ENCODE results near the gene ADCY7. TPM values are rescaled to one million over a fixed set of nuclear protein-coding genes. Genes with fewer than 3 reads are reported as not detected.

Gene ADCY7
- total RNA-seq, 1 donor from 2014 or later: 11.7 TPM

DNA sequence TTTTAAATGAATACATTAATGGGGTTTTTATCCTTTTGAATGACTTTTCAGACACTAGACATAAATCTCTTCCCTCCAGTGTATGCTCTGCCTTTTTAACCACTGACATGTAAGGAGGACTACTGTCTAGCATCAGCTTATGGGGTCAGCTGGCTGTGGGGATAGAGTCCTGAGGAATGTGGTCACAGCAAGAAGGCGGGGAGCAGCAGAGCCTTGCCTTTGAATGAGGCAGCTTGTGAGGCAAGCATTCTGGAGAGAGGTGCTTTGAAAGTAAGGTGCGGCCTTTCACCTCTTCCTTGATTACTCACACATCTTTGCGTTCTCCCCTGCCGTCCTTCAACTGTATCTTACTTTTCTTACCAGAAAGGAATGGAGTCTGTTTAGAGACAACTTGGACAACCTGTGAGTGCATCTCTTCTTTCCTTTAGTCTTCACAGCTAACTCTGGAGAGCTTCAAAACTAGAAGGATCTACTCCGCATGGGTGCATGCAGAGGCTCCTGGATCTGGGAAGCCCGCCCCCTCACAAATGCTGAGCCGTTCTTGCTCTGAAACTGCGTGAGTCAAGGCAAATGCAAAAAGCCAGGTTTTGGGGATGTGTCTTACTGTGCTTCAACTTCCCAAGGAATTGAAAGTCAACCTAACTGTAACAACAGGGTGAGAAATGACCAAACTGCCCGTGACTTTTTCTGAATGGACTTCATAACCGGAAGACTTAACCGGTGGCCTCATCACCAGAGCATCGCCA lies 49.9 kb downstream of the ADCY7 start:
- DNase-seq (ENCODE audit: missing footprints) (no peak), ATAC-seq (no peak)

DNA sequence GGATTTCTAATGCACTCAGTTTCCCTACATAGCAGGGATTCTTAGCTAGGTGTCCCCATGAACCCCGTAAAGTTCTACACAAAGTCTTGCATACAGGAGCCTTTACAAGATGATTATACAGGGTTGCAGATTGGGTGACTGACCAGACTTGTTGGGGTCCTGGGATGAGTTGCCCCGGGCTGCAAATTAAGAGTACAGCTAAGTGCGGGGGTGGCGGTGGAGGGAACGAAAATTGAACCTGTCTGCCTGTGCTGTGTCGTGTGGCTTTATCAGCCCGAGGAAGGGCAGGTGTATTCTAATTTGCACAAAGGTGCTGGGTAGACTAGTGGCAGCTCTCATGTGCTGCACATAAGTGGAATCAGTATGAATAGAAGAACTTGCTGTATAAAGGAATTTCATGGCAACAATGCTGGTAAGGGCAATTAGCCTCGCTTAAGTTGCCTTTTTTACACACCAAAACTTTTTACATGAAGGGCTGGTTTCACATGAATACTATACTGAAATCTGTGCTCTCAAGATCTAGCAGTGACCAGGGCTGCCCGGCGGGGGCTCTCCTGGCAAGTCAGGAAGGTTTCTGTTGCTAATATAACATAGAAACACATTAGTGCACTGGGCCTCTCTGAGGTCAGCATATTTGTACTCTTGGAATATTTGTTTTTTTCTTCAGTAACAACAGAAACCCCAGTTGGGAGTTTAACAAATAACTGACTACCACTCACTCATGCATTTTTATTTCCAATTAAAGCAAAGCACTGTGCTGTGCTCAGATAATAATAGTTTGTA lies 50.7 kb downstream of the ADCY7 start:
- intact Hi-C loops (cut with DNase I): no loop called here
- ATAC-seq (no peak), DNase-seq (ENCODE audit: missing footprints) (peak; percentile 31)

More for the DNA sequence above, 49.9 kb downstream of the ADCY7 start:
- intact Hi-C loops (cut with DNase I): no loop called here

DNA sequence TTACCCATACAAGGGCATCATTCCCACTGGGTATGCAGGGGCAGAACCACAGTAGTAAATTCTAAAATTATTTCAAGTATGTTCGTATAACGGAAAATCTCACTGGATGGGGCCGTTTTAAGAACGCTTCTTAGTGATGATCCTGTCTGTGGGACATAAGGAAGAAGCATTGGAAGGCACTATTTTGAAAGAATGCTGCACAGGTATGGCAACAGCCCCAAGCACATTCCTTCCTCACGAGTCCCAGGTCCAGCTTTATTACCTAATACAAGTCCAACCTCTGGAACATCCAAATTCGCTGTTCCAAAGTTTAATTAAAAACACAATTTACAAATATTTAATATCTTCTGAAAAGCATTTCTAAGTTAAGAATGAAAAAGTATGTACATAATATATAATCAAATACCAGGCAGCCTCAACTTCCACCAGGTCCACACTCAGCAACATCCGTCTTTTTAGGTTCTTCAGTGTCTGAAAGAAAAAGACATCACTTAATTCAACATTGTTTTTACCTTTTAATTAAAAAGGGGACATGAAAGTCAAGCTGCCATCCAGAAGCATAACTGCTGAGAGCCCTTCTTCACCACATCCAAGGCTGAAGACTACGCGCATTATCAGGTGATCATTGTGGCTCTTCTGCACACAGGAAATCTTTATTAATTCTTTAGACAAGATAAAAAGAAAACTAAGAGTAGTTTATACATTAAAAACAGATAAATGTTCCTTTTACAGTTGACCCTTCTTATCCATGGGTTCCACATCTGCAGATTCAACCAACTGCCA lies 52.6 kb downstream of the ADCY7 start:
- no peak for DNase-seq (ENCODE audit: missing footprints)
- intact Hi-C loops (cut with DNase I): no loop called here
- no peak for ATAC-seq

DNA sequence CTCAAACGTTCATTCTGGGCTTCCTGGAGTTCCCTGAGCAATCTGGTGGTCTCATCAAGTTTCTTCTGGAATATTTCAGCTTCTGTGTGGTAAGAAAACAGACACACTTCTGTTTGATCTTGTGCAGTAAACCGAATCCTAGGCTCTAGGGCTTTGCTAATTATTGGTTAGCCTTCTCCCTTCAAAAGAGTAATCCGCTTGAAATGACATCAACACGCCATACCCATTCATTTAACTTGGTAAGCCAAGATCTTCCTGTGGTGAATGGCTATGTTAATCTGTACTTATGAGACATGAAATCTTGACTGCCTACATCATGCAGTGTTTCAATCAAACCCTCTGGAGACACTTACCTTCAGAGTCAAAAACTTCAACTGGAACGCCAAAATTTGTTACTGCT lies 54.0 kb downstream of the ADCY7 start:
- DNase-seq (ENCODE audit: missing footprints) (no peak), ATAC-seq (no peak)
- intact Hi-C loops (cut with DNase I): no loop called here

DNA sequence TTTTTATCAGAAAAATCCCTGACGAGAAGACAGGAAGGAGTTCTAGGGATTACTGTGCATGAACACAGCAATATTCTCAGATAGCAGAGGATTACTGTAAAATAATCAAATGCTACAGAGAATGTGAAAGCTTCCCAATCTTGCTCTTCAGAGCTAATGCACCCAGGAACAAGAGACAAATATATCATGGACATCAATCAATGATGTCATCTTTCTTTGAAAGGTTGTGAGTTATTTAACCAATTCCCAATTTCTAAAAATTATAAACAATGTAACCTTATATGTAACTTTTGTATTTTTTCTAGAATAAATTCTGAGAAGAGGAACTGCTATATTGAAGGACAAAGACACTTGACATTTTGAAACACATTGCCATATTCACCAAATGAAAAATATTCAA lies 56.0 kb downstream of the ADCY7 start:
- intact Hi-C loops (cut with DNase I): no loop called here
- ATAC-seq (no peak), DNase-seq (ENCODE audit: missing footprints) (no peak)

DNA sequence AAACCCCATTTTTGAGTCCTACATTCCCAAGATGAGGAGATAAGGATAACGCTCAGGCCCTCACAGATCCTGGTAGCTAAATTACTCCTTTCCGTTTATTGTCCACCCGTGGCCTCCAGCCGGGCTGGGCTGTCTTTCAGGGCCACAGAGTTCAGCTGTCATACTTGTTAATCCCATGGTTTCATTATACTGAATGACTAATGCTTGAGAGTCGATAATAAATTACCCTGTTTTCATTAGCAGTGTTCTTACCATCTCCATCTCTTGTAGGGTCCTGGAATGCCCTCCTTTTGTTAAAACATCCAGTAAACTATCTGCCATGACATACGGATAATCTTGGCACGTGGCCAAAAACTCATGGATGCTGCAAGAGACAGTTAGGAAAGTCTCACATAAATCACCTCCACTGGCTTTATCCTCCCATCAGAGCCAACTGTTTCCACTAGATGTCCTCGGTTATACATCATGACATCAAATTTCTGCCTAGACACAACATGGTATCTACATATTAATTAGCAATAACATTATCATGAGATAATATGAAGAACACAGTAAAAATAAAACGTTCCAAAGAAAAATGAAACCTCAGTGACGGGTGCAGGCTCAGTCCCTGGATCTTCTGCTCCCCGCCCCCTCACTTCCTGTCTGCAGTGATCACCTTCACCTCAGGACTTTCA lies 57.1 kb downstream of the ADCY7 start:
- intact Hi-C loops (cut with DNase I): no loop called here
- ATAC-seq (no peak), DNase-seq (ENCODE audit: missing footprints) (peak; percentile 30)

DNA sequence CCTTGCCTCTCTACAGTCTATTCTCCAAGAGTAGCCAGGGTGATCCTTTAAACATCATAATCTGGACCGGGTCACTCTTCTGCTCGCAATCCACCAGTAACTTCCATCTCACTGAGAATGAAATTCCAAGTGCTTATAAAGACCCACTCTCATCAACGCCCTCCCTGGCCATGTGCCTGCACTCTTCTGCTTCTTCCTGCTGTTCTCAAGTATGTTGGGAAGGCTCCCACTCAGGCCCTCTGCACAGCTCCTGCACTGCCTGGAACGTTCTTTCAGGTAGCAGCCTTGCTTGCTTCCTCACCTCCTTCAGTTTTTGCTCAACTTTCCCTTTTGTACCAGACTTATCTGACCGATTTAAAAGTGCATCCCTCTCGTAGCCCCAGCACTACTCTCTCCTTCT lies 58.0 kb downstream of the ADCY7 start:
- intact Hi-C loops (cut with DNase I): no loop called here
- DNase-seq (ENCODE audit: missing footprints) (no peak), ATAC-seq (no peak)

DNA sequence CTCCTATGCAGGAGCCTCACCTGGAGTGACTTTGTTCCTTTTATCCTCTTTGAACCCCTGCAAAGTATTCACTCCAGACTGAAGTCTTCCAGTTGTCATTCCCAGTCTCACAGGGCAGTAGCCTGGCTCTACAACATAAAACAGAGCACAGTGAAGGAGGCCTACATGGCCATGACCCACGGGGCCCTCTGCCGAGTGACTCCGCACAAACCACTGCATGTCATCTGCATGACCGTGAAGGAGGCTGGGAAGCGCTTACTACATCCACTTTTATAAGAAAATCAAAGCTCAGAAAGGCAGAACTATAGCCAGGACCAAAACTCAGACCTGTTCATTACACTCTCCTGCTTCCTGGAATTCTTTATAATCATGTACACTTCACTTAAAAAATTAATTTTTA lies 59.9 kb downstream of the ADCY7 start:
- intact Hi-C loops (cut with DNase I): no loop called here
- ATAC-seq (no peak), DNase-seq (ENCODE audit: missing footprints) (no peak)

DNA sequence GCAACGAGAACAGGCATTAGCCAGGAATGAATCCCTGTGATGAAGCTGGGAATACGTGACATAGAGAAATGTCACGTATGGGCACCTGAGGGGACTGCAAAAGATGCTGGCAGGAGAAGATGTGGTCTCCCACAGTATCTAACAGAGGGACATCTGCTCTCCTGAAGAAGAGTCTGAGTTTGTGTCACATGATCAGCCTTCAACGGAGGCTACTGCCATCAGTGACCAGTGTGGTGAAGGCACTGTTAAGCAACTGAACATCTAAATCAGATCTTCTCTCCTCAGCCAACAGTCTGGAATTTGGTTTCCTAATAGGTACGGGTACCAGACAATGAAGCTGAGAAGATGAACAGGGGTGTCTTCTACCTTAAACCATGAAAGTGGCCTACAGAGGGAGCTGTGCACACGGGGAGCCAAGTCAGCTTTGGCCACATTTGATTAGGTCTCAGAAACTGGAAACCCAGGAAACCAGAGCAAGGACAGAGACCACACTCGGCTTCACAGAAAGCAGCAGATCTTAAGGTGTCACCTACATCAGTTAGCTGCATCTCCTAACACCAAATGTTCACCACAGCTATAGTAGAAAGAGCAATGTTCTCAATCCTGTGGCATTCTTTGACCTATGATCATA lies 60.6 kb downstream of the ADCY7 start:
- no peak for ATAC-seq
- intact Hi-C loops (cut with DNase I): no loop called here
- no peak for DNase-seq (ENCODE audit: missing footprints)

DNA sequence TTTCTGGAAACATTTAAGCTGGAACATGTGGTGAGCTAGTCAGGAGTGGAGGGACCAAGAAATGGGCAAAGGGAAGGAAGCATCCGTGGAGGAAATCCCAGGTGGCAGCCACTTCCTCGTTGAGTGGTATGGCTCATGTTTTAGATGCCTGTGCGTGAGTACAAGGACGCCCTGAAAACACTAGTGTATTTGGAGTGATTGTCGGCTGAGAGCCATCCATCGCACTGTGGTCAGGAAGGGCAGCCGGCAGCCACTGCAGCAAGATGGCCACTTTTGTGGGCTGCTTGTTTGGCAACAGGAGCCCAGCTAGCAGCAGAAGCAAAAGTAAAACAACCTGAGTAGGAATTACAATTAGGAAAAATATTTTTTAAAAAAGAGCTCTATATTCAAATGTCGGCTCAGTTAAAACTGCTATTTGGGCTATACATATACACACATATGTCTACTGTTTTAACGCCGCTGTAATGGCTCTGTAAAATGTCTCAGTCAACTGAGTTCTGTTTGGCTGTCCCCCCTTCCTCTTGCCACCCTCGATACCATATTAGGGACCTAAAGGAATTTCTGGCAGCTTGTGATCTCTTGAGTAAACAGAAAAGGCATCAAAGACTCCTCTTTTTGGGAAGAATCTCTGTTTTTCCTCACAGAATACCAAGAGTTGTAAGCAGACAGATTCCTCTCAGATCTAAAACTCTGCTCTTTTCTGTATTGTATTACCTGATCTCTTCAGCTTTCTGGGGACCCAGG lies 63.3 kb downstream of the ADCY7 start:
- DNase-seq (ENCODE audit: missing footprints) (no peak), ATAC-seq (no peak)
- intact Hi-C loops (cut with DNase I): no loop called here

DNA sequence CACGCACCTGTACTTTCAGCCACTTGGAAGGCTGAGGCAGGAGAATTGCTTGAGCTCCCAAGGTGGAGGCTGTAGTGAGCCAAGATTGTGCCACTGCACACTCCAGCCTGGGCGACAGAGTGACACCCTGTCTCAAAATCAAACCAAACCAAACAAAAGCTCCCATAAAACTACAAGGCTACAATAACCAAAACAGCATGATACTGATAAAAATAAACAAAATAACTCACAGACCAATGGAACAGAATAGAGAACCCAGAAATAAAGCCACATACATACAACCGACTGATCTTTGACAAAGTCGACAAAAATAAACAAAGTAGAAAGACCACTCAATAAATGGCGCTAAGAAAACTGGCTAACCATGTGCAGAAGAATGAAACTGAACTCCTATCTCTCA lies 65.2 kb downstream of the ADCY7 start:
- no peak for ATAC-seq
- intact Hi-C loops (cut with DNase I): no loop called here

DNA sequence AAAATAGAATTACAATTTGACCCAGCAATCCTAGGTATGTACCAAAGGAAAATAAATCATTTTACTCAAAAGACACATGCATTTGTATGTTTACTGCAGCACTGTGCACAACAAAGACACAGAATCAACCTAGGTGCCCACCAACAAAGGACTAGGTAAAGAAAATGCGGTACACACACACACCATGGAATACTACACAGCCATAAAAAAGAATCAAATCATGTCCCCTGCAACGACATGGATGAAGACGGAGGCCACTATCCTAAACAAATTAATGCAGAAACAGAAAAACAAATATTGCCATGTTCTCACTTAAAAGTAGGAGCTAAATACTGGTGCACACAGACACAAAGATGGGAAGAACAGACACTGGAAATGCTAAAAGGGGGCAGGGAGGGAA lies 66.2 kb downstream of the ADCY7 start:
- ATAC-seq: no peak
- intact Hi-C loops (cut with DNase I): no loop called here
- DNase-seq (ENCODE audit: missing footprints): no peak

More for the DNA sequence above, 65.2 kb downstream of the ADCY7 start:
- DNase-seq (ENCODE audit: missing footprints): no peak

DNA sequence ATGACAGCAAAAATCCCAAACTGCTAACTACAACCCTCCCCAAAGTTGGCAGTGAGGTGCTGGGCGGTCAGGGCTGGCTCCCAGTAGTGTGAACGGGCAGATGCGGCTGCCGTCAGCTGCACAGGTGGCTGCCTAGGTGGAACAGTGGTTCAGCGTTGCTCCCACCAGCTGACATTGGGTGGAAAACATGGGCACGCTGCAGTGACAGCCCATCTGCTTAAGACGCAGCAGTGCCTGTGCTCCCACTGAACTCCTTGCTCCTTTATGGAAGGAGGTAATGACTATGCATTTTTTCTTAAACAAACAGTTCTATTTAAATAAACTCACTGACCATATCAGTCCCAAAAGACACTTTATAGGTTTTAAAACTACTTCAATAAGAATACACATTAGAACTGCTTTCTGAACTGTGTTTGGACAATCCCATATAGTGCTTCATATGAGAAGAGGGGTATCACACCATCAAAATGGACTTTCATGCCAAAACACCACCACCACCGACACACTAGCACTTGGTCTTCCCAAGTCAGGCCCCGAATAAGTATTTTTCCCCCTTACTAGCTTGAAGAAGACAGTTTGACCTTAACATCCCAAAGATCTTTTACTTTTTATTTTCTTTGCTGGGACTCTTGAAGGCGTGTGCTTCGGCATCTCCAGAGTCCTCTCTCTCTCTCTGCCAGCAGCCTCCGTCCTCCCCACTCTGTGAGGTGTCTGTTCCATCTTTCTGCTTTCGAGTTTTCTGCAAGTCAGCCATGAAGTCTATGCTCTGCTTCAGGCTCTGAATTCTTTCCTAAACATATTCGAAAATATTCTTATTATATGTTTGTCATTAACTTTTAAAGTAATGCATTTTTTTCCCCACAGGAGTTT lies 68.0 kb downstream of the ADCY7 start:
- no peak for DNase-seq (ENCODE audit: missing footprints)
- intact Hi-C loops (cut with DNase I): no loop called here
- no peak for ATAC-seq

DNA sequence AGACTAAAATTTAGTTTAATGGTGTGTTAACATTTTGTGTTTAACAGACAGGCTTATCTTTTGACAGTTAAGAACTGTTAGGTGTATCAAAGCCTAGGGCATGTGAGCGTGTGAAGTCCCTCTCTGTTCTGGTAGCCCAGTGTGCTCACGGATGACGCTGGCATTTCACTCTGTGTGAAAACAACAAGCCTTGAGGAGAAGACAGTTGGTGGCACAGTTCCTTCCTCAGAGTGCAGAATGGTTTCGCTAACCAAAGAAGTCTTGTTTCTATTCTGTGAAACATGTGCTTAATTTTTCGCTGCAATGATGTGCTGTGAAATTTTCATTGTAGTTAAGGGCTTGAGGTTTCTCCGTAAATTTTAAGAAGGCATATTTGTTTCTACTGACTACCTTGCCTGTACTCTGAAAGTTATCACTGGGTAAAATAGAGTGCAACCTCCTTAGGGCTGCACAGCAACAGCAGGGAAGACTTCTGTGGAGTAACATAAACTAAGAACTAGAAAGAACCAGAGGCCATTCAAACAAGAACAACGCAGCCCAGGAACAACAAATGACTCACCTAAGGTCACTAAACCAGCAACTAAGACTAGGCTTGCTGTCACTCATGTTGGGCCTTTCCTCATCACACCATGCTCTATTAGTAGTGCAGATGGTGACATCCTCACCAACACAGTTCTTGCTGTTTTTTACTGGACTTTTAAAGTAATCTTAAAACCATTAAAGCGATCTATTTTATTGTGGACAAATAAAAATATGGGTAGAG lies 69.0 kb downstream of the ADCY7 start:
- no peak for ATAC-seq
- no peak for DNase-seq (ENCODE audit: missing footprints)
- intact Hi-C loops (cut with DNase I): no loop called here

DNA sequence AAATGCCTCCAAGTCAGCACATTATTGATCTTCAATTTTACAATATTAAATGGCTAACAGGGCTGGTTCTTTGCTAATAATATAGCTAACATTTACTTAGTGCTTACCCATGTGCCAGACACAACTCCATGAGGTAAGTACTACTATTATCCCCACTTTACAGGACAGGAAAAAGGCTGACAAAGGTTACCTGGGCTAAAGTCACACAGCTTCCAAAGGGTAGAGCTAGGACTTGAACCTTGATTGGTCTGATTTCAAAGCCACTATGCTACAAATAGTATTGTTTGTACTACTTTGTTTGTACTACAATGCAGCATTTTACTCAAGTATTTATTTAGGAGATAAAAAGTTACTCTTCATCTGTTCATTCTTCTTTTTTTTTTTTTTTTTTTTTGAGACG lies 70.5 kb downstream of the ADCY7 start:
- ATAC-seq (no peak), DNase-seq (ENCODE audit: missing footprints) (no peak)
- intact Hi-C loops (cut with DNase I): no loop called here

DNA sequence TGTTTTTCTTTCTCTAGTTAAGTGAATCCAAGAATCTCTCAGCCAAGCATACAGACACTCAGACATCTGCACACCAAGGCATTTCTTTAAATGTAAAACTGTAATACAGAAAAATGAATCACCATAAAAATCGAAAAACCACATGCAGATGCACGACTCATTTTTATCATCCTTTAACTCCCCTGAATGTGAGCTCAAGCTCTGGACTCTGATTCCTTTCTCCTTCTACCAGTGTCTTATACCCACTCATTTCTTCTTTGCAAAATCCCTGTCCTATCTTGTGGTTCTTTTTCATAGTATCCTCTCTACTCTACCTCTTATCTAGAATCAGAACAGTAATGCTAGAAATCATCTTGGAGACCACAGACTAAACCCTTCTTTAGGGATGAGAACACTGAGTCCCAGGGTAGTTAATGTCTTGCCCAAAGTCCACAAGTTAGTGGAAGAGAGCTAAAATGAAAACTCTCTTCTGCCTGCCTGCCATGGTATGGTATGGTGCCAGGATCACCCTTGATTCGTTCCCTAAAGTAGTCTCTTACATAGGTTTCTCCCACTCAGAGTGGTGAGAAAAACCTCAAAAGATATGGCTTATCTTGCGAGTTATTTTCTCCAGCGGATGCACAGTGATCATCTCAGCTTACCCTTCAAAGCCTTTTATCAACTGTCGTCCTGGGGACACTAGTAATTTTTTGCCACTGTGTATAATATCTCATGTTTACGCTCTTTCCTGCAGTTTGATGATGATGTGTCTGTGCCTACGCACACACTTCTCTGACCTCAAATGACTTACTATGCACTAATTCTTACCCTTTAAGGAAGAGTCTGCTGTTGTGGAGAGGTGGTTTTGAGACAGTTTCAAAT lies 72.2 kb downstream of the ADCY7 start:
- ATAC-seq (no peak), DNase-seq (ENCODE audit: missing footprints) (no peak)
- intact Hi-C loops (cut with DNase I): no loop called here
